Measurements from ENCODE around the gene COL26A1.

The COL26A1 gene

GRCh38 chr7:101539784-101540183 lies 177.1 kb downstream of the COL26A1 start:
- H3K4me3 ChIP-seq (ENCODE audit: low read length) = no peak overlapping the region
- no peak for DNase-seq (ENCODE audit: low read depth, low spot score)

GRCh38 chr7:101542527-101543241 lies 180.0 kb downstream of the COL26A1 start:
- H3K4me3 ChIP-seq (ENCODE audit: low read length) = no peak overlapping the region
- peak; percentile 55 for DNase-seq (ENCODE audit: low read depth, low spot score)

- DNase-seq (ENCODE audit: low read depth, low spot score) = no peak
- no peak overlapping the region for H3K4me3 ChIP-seq (ENCODE audit: low read length)
These were observed 180.6 kb downstream of the COL26A1 start for GRCh38 chr7:101543242-101543766.

- no peak for DNase-seq (ENCODE audit: low read depth, low spot score)
- no peak overlapping the region for H3K4me3 ChIP-seq (ENCODE audit: low read length)
These were observed 181.2 kb downstream of the COL26A1 start for GRCh38 chr7:101543846-101544245.

- no peak overlapping the region for H3K4me3 ChIP-seq (ENCODE audit: low read length)
- no peak for DNase-seq (ENCODE audit: low read depth, low spot score)
These were observed 182.9 kb downstream of the COL26A1 start for GRCh38 chr7:101545441-101546190.

DNA sequence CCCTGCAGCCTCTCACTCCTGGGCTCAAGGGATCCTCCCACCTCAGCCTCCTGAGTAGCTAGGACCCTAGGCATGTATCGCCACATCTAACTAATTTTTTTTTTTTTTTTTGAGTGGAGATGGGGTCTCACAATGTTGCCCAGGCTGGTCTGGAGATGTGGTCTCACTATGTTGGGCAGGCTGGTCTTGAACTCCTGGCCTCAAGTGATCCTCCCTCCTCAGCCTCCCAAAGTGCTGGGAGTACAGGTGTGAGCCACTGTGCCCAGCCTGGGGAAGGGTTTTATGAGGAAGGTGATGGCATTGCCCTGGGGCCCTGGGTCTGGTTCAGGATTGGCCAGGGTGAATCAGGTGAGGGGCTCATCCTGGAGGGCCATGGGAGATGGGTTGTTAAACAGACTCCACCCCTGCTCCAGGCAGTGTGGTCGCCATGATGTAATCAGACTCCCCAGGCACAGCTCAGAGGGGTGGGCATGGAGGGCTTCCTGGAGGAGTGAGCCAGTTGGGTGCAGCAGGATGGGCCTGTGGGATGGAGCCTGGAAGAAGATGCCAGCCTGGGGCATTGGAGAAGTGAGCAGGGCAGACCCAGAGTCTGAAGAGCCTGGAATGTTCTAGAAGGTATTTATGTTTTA lies 183.7 kb downstream of the COL26A1 start:
- H3K4me3 ChIP-seq (ENCODE audit: low read length) = no peak overlapping the region
- DNase-seq (ENCODE audit: low read depth, low spot score) = no peak

DNA sequence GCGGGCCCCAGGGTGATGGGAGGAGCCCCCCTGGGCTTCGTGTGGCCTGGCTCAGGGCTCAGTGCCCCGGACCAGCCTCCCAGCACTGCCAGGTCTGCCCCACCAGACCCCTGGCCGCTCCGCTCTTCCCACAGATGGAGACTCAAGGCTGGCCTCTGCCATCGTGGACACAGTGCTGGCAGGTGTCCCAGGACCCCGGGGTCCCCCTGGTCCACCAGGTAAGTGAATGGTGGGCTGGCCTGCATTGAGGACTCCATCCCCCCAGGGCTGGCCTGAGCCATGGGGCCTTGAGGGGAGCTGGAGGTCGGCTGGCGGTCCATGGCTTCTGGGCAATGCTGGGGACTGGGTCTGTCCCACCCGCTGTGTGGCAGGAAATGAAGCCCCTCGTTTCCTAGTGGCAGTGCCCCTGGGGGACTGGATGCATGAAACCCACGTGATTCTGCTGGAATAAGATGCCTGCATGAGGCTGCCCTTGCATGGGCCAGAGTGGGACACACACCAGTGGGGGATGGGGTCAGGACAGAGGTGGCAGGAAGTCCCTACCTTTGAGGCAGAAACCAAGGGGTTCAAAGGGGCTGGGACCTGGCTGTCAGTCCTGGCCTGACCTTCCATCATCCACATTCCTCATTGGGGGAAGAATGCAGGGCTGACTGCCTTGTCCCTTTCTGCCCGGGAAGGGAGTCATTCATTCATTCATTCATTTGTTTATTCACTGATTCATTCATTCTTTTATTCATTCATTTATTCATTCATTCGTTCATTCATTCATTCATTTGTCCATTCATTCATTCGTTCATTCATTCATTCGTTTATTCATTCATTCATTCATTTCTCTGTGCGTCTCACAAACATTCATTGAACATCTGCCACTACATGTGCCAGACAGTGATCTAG lies 184.6 kb downstream of the COL26A1 start:
- no peak for DNase-seq (ENCODE audit: low read depth, low spot score)

DNA sequence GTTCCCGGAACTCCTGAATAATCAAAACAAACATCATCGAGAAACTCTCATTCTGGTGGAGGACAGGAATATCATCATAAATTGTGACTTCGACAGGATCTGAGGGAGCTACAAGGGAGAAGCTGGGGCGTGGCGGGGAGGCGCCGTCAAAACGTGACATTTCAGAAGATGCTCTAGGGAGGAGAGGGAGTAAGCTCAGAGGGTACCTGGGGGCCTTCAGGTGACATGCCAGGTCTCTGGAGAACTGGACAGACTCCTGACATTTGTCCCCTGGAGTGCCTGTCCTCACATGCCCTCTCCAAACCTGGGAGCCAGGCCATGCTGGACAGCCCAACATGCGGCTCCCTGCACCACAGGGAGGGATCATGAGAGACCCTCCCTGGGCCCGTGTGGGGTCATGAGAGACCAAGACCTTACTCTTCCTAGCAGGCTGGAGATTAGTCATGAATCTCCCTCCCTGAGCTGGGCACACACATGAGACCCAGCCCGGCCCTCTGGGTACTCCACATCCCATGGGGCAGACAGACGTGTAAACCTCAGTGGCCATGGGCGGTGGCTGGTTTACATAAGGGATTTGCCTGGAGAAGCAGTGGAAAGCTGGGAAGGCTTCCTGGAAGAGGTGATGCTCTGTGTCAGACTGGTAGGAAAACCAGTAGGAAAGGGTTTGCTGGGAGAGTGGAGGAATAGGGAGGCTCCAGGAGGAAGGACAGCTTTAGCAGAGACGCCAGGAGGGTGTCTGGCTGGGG lies 185.4 kb downstream of the COL26A1 start:
- DNase-seq (ENCODE audit: low read depth, low spot score) = no peak
- no peak overlapping the region for H3K4me3 ChIP-seq (ENCODE audit: low read length)

More for the DNA sequence above, 184.6 kb downstream of the COL26A1 start:
- H3K4me3 ChIP-seq (ENCODE audit: low read length) = no peak overlapping the region

- no peak for DNase-seq (ENCODE audit: low read depth, low spot score)
- no peak overlapping the region for H3K4me3 ChIP-seq (ENCODE audit: low read length)
These were observed 187.1 kb downstream of the COL26A1 start for GRCh38 chr7:101549734-101550133.

DNA sequence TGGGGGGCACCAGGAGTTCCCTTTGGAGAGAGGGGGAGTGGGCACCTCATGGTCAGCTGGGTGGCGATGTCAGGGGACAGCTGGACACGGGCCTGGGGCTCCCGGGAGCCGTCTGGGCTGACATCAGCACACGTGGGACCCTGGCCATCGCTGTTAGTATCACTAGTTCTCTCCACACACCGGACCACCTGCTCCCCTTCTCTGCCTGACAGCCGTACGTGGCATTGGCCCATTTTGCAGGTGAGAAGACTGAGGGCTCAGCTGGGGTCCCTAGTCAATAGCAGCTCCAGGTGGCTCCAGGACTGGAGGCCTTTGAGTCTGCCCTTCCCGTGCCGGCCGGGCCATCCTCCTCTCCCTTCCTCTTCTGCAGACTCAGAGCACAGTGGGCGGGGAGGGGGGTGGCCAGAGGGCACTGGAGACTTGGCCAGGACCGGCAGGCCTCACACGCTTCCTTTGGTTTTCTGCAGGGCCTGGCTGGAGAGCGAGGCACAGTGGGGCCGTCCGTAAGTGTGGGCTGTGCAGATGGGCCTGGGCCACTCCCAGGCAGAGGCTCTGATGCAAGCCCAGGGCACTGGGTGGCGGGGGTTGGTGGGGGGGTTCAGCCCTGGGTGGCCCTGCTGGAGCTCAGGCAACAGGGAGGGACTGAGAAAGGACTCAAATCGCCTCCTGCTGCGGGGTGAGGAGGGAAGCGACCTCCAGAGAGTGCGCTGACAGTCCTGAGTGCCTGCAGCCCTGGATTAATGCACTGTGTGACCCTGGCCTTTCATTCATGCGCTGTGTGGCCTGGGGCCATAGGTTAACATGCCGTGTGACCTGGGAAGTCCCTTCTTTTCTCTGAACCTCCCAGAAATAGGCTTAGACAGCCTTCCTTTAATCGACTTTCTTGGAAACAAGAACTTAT lies 188.2 kb downstream of the COL26A1 start:
- H3K4me3 ChIP-seq (ENCODE audit: low read length) = no peak overlapping the region
- no peak for DNase-seq (ENCODE audit: low read depth, low spot score)

- no peak for DNase-seq (ENCODE audit: low read depth, low spot score)
These were observed 190.5 kb downstream of the COL26A1 start for GRCh38 chr7:101553018-101553770.

GRCh38 chr7:101553771-101554445 lies 191.2 kb downstream of the COL26A1 start:
- DNase-seq (ENCODE audit: low read depth, low spot score) = no peak

More at GRCh38 chr7:101553018-101553770, 190.5 kb downstream of the COL26A1 start:
- no peak overlapping the region for H3K4me3 ChIP-seq (ENCODE audit: low read length)

DNA sequence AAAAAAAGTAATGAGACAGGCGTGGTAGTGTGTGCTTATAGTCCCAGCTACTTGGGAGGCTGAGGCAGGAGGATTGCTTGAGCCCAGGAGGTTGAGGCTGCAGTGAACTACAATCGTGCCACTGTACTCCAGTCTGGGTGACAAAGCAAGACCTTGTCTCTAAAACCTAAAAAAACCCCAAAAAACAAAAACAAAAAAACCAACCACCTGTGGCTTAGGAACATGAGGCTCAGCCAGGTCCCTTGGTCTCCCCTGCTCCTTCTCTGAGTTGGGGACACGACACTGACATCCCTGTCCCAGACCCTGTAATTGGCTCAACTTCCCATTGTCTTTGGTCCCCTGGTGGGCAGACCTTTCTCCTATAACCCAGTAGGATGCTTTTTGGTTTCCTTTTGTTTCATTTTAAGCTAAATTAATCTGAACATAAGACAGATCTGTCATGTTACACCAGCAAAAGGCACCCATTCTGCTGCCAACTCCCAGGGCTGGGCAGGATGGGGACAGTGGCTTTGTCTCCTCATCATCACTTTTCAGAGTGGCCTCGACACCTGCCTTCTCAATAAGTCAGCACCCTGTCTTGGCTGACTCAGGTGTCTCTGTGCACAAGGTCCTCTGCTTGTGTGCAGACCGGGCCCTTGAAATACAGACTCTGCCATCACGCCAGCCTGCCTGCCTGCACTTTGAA lies 192.1 kb downstream of the COL26A1 start:
- H3K4me3 ChIP-seq (ENCODE audit: low read length) = no peak overlapping the region
- no peak for DNase-seq (ENCODE audit: low read depth, low spot score)

More at GRCh38 chr7:101553771-101554445, 191.2 kb downstream of the COL26A1 start:
- H3K4me3 ChIP-seq (ENCODE audit: low read length) = no peak overlapping the region

DNA sequence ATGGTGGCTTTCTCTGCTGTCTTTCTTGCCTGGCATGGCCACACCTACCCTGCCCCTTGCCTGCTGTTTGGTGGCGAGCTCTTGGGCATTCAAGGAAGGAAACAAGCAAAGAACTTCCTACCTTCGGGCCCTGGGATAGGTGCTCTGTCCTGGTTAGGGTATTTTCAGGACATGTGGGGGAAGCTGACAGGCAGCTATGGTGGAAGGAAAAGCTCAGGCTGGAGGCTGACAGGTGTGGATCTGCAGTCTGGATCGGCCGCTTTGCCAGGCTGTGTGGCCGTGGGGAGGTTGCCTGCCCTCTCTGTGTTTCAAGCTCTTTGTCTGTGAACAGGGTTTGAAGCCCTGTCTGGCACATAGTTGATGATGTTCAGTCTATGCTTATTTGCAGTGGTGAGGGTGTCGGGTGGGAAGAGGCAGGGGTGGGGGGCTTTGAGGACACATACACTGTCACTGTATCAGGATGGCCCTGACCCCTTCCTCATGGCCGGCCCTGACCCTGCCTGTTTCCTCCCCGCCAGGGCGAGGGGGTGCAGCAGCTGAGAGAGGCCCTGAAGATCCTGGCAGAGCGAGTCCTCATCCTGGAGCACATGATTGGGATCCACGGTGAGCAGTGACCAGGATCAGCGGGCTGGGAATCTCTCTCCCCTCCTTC lies 192.7 kb downstream of the COL26A1 start:
- DNase-seq (ENCODE audit: low read depth, low spot score) = no peak
- H3K4me3 ChIP-seq (ENCODE audit: low read length) = no peak overlapping the region

- DNase-seq (ENCODE audit: low read depth, low spot score) = no peak
- no peak overlapping the region for H3K4me3 ChIP-seq (ENCODE audit: low read length)
These were observed 193.2 kb downstream of the COL26A1 start for GRCh38 chr7:101555921-101556275.

All from Jurkat, Clone E6-1 (cell line).